ENCODE measurements around the gene ATAD3C. TPM values are rescaled to one million over a fixed set of nuclear protein-coding genes. Genes with fewer than 3 reads are reported as not detected.

The ATAD3C gene
- total and polyA plus RNA-seq, 2 donors (not counting 1 experiment from before 2014, with no cell fraction given), result 0.17 TPM; not detected in 1

GRCh38 chr1:1403653-1404052, 45.8 kb upstream of the ATAD3C start:
- H4K20me1 ChIP-seq (ENCODE audit: control insufficient read depth, extremely low read depth, insufficient read depth, low read length), result no peaks in the 10 kb centered on the region
- H3K9me3 ChIP-seq (ENCODE audit: control insufficient read depth, insufficient read depth, low read depth, low read length), result no peaks in the 10 kb centered on the region
- DNase-seq (ENCODE audit: low read depth in 2 of 2), result no peak

GRCh38 chr1:1406101-1406820, 43.2 kb upstream of the ATAD3C start:
- H3K4me1 ChIP-seq (ENCODE audit: control insufficient read depth, extremely low read depth, insufficient read depth, low read length), result peaks cover 3% of the 10 kb centered on the region
- H3K9me3 ChIP-seq (ENCODE audit: control insufficient read depth, insufficient read depth, low read depth, low read length), result no peaks in the 10 kb centered on the region
- peak overlapping the region; percentile 73 for H3K27ac ChIP-seq (ENCODE audit: insufficient read depth, low read length)
- H3K4me2 ChIP-seq (ENCODE audit: extremely low read depth, insufficient read depth, low read length), result peak overlapping the region; percentile 81
- TF ChIP-seq CTCF (conservative IDR thresholded peaks at IDR 0.05 in 1 of 2, IDR thresholded peaks at IDR 0.05 in 1 of 2; ENCODE audit: low read depth in 1 of 2, low read length in 2 of 2) (no peak), EZH2 (IDR thresholded peaks at IDR 0.05; ENCODE audit: low read length, missing control alignments) (no peak)
- H3K4me3 ChIP-seq (replicated peaks in 1 of 4; ENCODE audit: control extremely low read depth in 1 of 4, insufficient read depth in 1 of 4, low read depth in 3 of 4, low read length in 4 of 4), result peak overlapping the region; percentile 82 to 94 (median 92)
- H3K9ac ChIP-seq (ENCODE audit: insufficient read depth, low read length), result peak overlapping the region; percentile 95
- DNase-seq (ENCODE audit: low read depth in 2 of 2), result no peak
- H3K79me2 ChIP-seq (ENCODE audit: control insufficient read depth, insufficient read depth, low read length), result peaks cover 57% of the 10 kb centered on the region
- H4K20me1 ChIP-seq (ENCODE audit: control insufficient read depth, extremely low read depth, insufficient read depth, low read length), result no peaks in the 10 kb centered on the region
- H2AFZ ChIP-seq (ENCODE audit: low read length), result no peak overlapping the region
- H3K27me3 ChIP-seq (ENCODE audit: control insufficient read depth, insufficient read depth, low read length), result no peaks in the 10 kb centered on the region
- peaks cover 15% of the 10 kb centered on the region for H3K36me3 ChIP-seq (ENCODE audit: control insufficient read depth, insufficient read depth, low read length)

More at GRCh38 chr1:1403653-1404052, 45.8 kb upstream of the ATAD3C start:
- peaks cover 25% of the 10 kb centered on the region for H3K36me3 ChIP-seq (ENCODE audit: control insufficient read depth, insufficient read depth, low read length)
- no peak overlapping the region for H3K4me2 ChIP-seq (ENCODE audit: extremely low read depth, insufficient read depth, low read length)
- TF ChIP-seq CTCF (conservative IDR thresholded peaks at IDR 0.05 in 1 of 2, IDR thresholded peaks at IDR 0.05 in 1 of 2; ENCODE audit: low read depth in 1 of 2, low read length in 2 of 2) (no peak), EZH2 (IDR thresholded peaks at IDR 0.05; ENCODE audit: low read length, missing control alignments) (no peak)
- H3K27ac ChIP-seq (ENCODE audit: insufficient read depth, low read length), result no peak overlapping the region
- H2AFZ ChIP-seq (ENCODE audit: low read length), result no peak overlapping the region
- peaks cover 72% of the 10 kb centered on the region for H3K79me2 ChIP-seq (ENCODE audit: control insufficient read depth, insufficient read depth, low read length)
- no peak overlapping the region for H3K9ac ChIP-seq (ENCODE audit: insufficient read depth, low read length)
- H3K27me3 ChIP-seq (ENCODE audit: control insufficient read depth, insufficient read depth, low read length), result no peaks in the 10 kb centered on the region
- peaks cover 14% of the 10 kb centered on the region for H3K4me1 ChIP-seq (ENCODE audit: control insufficient read depth, extremely low read depth, insufficient read depth, low read length)
- H3K4me3 ChIP-seq (replicated peaks in 1 of 4; ENCODE audit: control extremely low read depth in 1 of 4, insufficient read depth in 1 of 4, low read depth in 3 of 4, low read length in 4 of 4), result no peak overlapping the region

- no peaks in the 10 kb centered on the region for H3K27me3 ChIP-seq (ENCODE audit: control insufficient read depth, insufficient read depth, low read length)
- H3K79me2 ChIP-seq (ENCODE audit: control insufficient read depth, insufficient read depth, low read length), result peaks cover 52% of the 10 kb centered on the region
- H3K9ac ChIP-seq (ENCODE audit: insufficient read depth, low read length), result peak within 1 kb of the TSS; percentile 95
These were observed 42.5 kb upstream of the ATAD3C start, which contains the start of gene MRPL20 for GRCh38 chr1:1406821-1407635. MRPL20 (minus strand) TSS chr1:1407293; CDS start chr1:1407217, 76 bp downstream.

More at GRCh38 chr1:1406821-1407635, 42.5 kb upstream of the ATAD3C start, which contains the start of gene MRPL20:
- DNase-seq (ENCODE audit: low read depth in 2 of 2), result peak; percentile 86 to 88
- peak within 1 kb of the TSS; percentile 82 to 94 (median 92) for H3K4me3 ChIP-seq (replicated peaks in 1 of 4; ENCODE audit: control extremely low read depth in 1 of 4, insufficient read depth in 1 of 4, low read depth in 3 of 4, low read length in 4 of 4)
- peaks cover 11% of the 10 kb centered on the region for H3K36me3 ChIP-seq (ENCODE audit: control insufficient read depth, insufficient read depth, low read length)
- H3K4me1 ChIP-seq (ENCODE audit: control insufficient read depth, extremely low read depth, insufficient read depth, low read length), result peaks cover 3% of the 10 kb centered on the region
- no peaks in the 10 kb centered on the region for H4K20me1 ChIP-seq (ENCODE audit: control insufficient read depth, extremely low read depth, insufficient read depth, low read length)
- no peak for TF ChIP-seq CTCF (conservative IDR thresholded peaks at IDR 0.05 in 1 of 2, IDR thresholded peaks at IDR 0.05 in 1 of 2; ENCODE audit: low read depth in 1 of 2, low read length in 2 of 2)
- TF ChIP-seq EZH2 (IDR thresholded peaks at IDR 0.05; ENCODE audit: low read length, missing control alignments), result no peak
- H3K27ac ChIP-seq (ENCODE audit: insufficient read depth, low read length), result peak within 1 kb of the TSS; percentile 73
- peak within 1 kb of the TSS; percentile 68 for H2AFZ ChIP-seq (ENCODE audit: low read length)
- H3K9me3 ChIP-seq (ENCODE audit: control insufficient read depth, insufficient read depth, low read depth, low read length), result no peaks in the 10 kb centered on the region
- peak within 1 kb of the TSS; percentile 81 for H3K4me2 ChIP-seq (ENCODE audit: extremely low read depth, insufficient read depth, low read length)
